SK-N-SH (cell line): ENCODE measurements around the gene RFX3. TPM values are rescaled to one million over a fixed set of nuclear protein-coding genes. Genes with fewer than 3 reads are reported as not detected.

ENCODE experiments used
- CTCF ChIA-PET: fragments of 300-600, 350-600 bp; formaldehyde crosslinking; extraction: SDS; loops from one replicate; lab custom pipeline; 2021; lab: Yijun Ruan, JAX
- POLR2A ChIA-PET: fragments of 350-600 bp; sonication (Branson Sonifier 250); formaldehyde crosslinking; extraction: SDS; loops from one replicate; lab custom pipeline; 2020; ENCODE audit warnings: antibody characterized with exemption, inconsistent platforms; lab: Yijun Ruan, JAX
- DNase-seq: peaks from one replicate; pipeline ENCODE4 v3.0.0; 2012
- H2AFZ ChIP-seq: fragments of 200-600 bp; sonication (generic); 2 replicates; pipeline ENCODE4 v1.8.1; 2016; ENCODE audit warnings: antibody characterized with exemption, mild to moderate bottlenecking, low read depth
- H3F3A ChIP-seq: fragments of 200-600 bp; sonication (generic); replicated peaks from 2 replicates; pipeline ENCODE3; 2016; ENCODE audit warnings: antibody characterized with exemption, mild to moderate bottlenecking; ENCODE audit not compliant: insufficient read depth
- H3K27ac ChIP-seq, 2 experiments: fragments of 200-500 bp in 1 of 2; fragments of 200-600 bp in 1 of 2; sonication (Bioruptor generic) in 1 of 2; sonication (generic), shearing (Covaris generic) in 1 of 2; 2 replicates each; pipeline versions ENCODE4 v1.5.1 to v1.6.1; 2014 to 2016; ENCODE audit warnings: low read depth in 2 of 2, inconsistent platforms in 1 of 2, low read length in 1 of 2, mild to moderate bottlenecking in 1 of 2, mixed read lengths in 1 of 2
- H3K27me3 ChIP-seq: fragments of 200-600 bp; sonication (generic), shearing (Covaris generic); 2 replicates; pipeline ENCODE4 v1.6.1; 2016; ENCODE audit warnings: mixed run types; ENCODE audit not compliant: insufficient read depth
- H3K36me3 ChIP-seq, 2 experiments: fragments of 200-500 bp in 1 of 2; fragments of 200-600 bp in 1 of 2; sonication (Bioruptor generic) in 1 of 2; sonication (generic) in 1 of 2; replicated peaks in 1 of 2; 2 replicates each; pipeline versions ENCODE3 to v1.5.1; 2014 to 2016; ENCODE audit warnings: low read length in 1 of 2, mild to moderate bottlenecking in 1 of 2; ENCODE audit not compliant: insufficient read depth in 2 of 2, control insufficient read depth in 1 of 2
- H3K4me1 ChIP-seq, 2 experiments: fragments of 200-500 bp in 1 of 2; fragments of 200-600 bp in 1 of 2; sonication (Bioruptor generic) in 1 of 2; sonication (generic), shearing (Covaris generic) in 1 of 2; 2 replicates each; pipeline versions ENCODE4 v1.5.1 to v1.6.1; 2014 to 2016; ENCODE audit warnings: low read depth in 1 of 2, low read length in 1 of 2, mixed run types in 1 of 2; ENCODE audit not compliant: insufficient read depth in 2 of 2, control insufficient read depth in 1 of 2
- H3K4me2 ChIP-seq: fragments of 200-600 bp; sonication (generic), shearing (Covaris generic); 2 replicates; pipeline ENCODE4 v1.6.1; 2017; ENCODE audit warnings: mixed run types
- H3K4me3 ChIP-seq, 2 experiments: fragments of 200-500 bp in 1 of 2; fragments of 200-600 bp in 1 of 2; sonication (Bioruptor generic) in 1 of 2; sonication (generic), shearing (Covaris generic) in 1 of 2; 2 replicates each; pipeline versions ENCODE4 v1.5.1 to v1.8.1; 2014 to 2016; ENCODE audit warnings: low read depth in 2 of 2, inconsistent platforms in 1 of 2, low read length in 1 of 2, mild to moderate bottlenecking in 1 of 2, mixed read lengths in 1 of 2, moderate library complexity in 1 of 2
- H3K79me2 ChIP-seq: fragments of 200-600 bp; sonication (generic); 2 replicates; pipeline ENCODE4 v1.8.1; 2017; ENCODE audit warnings: mild to moderate bottlenecking; ENCODE audit not compliant: insufficient read depth
- H3K9ac ChIP-seq: fragments of 200-600 bp; sonication (generic); 2 replicates; pipeline ENCODE4 v1.6.1; 2017; ENCODE audit warnings: mixed run types
- H3K9me2 ChIP-seq: fragments of 200-600 bp; sonication (generic); 2 replicates; pipeline ENCODE4 v1.6.1; 2017; ENCODE audit warnings: mixed run types
- H3K9me3 ChIP-seq: fragments of 200-600 bp; sonication (generic); 2 replicates; pipeline ENCODE4 v1.6.1; 2017; ENCODE audit warnings: mixed run types, mild to moderate bottlenecking, moderate library complexity
- H4K20me1 ChIP-seq: fragments of 200-600 bp; sonication (generic); 2 replicates; pipeline ENCODE4 v1.6.1; 2017; ENCODE audit warnings: mild to moderate bottlenecking, mixed run types; ENCODE audit not compliant: insufficient read depth
- EP300 ChIP-seq, 2 experiments: IDR thresholded peaks; 2 replicates each; pipeline versions ENCODE4 v1.4.0 to v1.6.1; 2012; ENCODE audit warnings: borderline replicate concordance in 1 of 2, low read depth in 1 of 2, low read length in 1 of 2
- FOXJ3 ChIP-seq: sonication (generic); formaldehyde crosslinking; IDR thresholded peaks from 2 replicates; pipeline ENCODE4 v1.5.1; 2020; ENCODE audit warnings: mild to moderate bottlenecking, missing genetic modification reagents
- FOXM1 ChIP-seq: IDR thresholded peaks from 2 replicates; pipeline ENCODE4 v1.4.0; 2012; ENCODE audit warnings: low read depth, mild to moderate bottlenecking
- GATA2 ChIP-seq: sonication (generic); formaldehyde crosslinking; IDR thresholded peaks from 2 replicates; pipeline ENCODE4 v1.5.0; 2020; ENCODE audit warnings: mild to moderate bottlenecking, missing genetic modification reagents
- JUND ChIP-seq: IDR thresholded peaks from 2 replicates; pipeline ENCODE4 v1.4.0; 2012
- MEF2A ChIP-seq: IDR thresholded peaks from 2 replicates; pipeline ENCODE4 v1.4.0; 2012; ENCODE audit warnings: low read depth, borderline replicate concordance
- NRF1 ChIP-seq: IDR thresholded peaks from 2 replicates; pipeline ENCODE4 v1.6.1; 2012; ENCODE audit warnings: low read depth, mild to moderate bottlenecking, low read length
- RCOR1 ChIP-seq: fragments of 150-350 bp; IDR thresholded peaks from 2 replicates; pipeline ENCODE4 v1.6.1; 2017; ENCODE audit warnings: antibody characterized with exemption, low read length
- RXRA ChIP-seq: IDR thresholded peaks from 2 replicates; pipeline ENCODE4 v1.4.0; 2012; ENCODE audit warnings: low read depth, mild to moderate bottlenecking, borderline replicate concordance
- SMC3 ChIP-seq: IDR thresholded peaks from 2 replicates; pipeline ENCODE4 v1.6.1; 2012; ENCODE audit warnings: low read depth, low read length, improper control_type of control experiment
- TAF1 ChIP-seq: IDR thresholded peaks from 2 replicates; pipeline ENCODE4 v1.6.1; 2012; ENCODE audit warnings: low read depth, mild to moderate bottlenecking, low read length, moderate library complexity, borderline replicate concordance
- TCF12 ChIP-seq: IDR thresholded peaks from 2 replicates; pipeline ENCODE4 v1.4.0; 2012
- WGBS: methylation state at CpG from one replicate; pipeline ENCODE4 v1.1.6; 2017; ENCODE audit warnings: low lambda C conversion rate; 5-methylcytosine and 5-hydroxymethylcytosine counted together
- polyA plus RNA-seq, 3 experiments: library from polyadenylated mRNA; depleted of rRNA; stranded (reverse); fragments of >200 nt; gene quantifications; 2 replicates each; pipeline ENCODE4 v1.2.3, GENCODE V29; 2012
- TF ChIP-seq, protein P1 (sequence below): fragments of 150-350 bp; IDR thresholded peaks from 2 replicates; pipeline ENCODE4 v1.6.1; 2017; ENCODE audit warnings: antibody characterized with exemption, low read length, low read depth, borderline replicate concordance
- TF ChIP-seq, protein P2 (sequence below): IDR thresholded peaks from 2 replicates; pipeline ENCODE4 v1.4.0; 2012; ENCODE audit warnings: low read depth, borderline replicate concordance
- TF ChIP-seq, protein P3 (sequence below): IDR thresholded peaks from 2 replicates; pipeline ENCODE4 v1.6.1; 2012; ENCODE audit warnings: mild to moderate bottlenecking, low read depth, low read length, moderate library complexity

The RFX3 gene
- polyA plus RNA-seq, 1 of the 3 experiments (the other 2 are of a cell fraction): 1.7 TPM

DNA sequence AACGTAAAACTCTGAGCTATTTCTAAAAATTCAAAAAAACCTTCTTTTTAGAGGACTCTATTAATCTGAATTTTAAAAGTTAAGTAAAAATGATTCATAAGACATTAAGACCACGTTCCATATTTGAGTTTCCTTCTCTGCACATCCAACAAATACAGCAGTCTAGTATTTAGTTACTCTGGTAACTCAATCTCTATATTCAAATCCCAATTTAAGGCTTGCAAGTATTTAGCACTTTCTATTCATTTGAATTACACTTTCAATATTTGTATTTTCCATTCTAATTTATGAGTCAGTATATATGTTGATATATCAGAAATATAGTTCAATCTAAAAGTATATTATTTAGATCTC is 17.7 kb downstream of the RFX3 start:
- no peak for DNase-seq
- POLR2A ChIA-PET: no interaction called here
- peaks cover 12 to 20% of the 10 kb centered on the region in 2 experiments; a peak in 3 of 4 replicates for H3K4me1 ChIP-seq
- H2AFZ ChIP-seq: no peak overlapping the region
- CTCF ChIA-PET: interaction anchor here (1.0 to 1.5 kb wide), 2 partner anchors 16 to 267 kb away, joined by 3 to 4 read pairs; no protein-coding TSS in a partner anchor
- H3K36me3 ChIP-seq: peaks cover 0 to 4% of the 10 kb centered on the region in 2 experiments
- H3K9me2 ChIP-seq: no peaks in the 10 kb centered on the region
- 0 out of 2 replicates have a peak overlapping the region, but pooled peaks have one; percentile 40 for H3K4me2 ChIP-seq
- no peak for TF ChIP-seq JUND
- TF ChIP-seq TCF12: no peak
- TF ChIP-seq, protein P1, sequence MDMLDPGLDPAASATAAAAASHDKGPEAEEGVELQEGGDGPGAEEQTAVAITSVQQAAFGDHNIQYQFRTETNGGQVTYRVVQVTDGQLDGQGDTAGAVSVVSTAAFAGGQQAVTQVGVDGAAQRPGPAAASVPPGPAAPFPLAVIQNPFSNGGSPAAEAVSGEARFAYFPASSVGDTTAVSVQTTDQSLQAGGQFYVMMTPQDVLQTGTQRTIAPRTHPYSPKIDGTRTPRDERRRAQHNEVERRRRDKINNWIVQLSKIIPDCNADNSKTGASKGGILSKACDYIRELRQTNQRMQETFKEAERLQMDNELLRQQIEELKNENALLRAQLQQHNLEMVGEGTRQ: no peak
- TF ChIP-seq, protein P2, sequence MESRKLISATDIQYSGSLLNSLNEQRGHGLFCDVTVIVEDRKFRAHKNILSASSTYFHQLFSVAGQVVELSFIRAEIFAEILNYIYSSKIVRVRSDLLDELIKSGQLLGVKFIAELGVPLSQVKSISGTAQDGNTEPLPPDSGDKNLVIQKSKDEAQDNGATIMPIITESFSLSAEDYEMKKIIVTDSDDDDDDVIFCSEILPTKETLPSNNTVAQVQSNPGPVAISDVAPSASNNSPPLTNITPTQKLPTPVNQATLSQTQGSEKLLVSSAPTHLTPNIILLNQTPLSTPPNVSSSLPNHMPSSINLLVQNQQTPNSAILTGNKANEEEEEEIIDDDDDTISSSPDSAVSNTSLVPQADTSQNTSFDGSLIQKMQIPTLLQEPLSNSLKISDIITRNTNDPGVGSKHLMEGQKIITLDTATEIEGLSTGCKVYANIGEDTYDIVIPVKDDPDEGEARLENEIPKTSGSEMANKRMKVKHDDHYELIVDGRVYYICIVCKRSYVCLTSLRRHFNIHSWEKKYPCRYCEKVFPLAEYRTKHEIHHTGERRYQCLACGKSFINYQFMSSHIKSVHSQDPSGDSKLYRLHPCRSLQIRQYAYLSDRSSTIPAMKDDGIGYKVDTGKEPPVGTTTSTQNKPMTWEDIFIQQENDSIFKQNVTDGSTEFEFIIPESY: no peak
- TF ChIP-seq FOXM1: no peak
- TF ChIP-seq MEF2A: no peak
- TF ChIP-seq GATA2 (CRISPR knock-in tag): no peak
- no peak for TF ChIP-seq FOXJ3
- TF ChIP-seq NRF1: no peak
- TF ChIP-seq SMC3: no peak
- no peak overlapping the region for H3K4me3 ChIP-seq
- H3K9ac ChIP-seq: no peak overlapping the region
- no peaks in the 10 kb centered on the region; the same call in 1 of the 2 replicates for H3K9me3 ChIP-seq
- H3K27me3 ChIP-seq: no peaks in the 10 kb centered on the region
- H4K20me1 ChIP-seq: no peaks in the 10 kb centered on the region
- peaks cover 7% of the 10 kb centered on the region for H3F3A ChIP-seq
- peak overlapping the region in 1 of 2 experiments; percentile 9; a peak in 1 of 4 replicates for H3K27ac ChIP-seq
- no peaks in the 10 kb centered on the region; the same call in 1 of the 2 replicates for H3K79me2 ChIP-seq
- WGBS: 83% methylated on average over 2 of the region's 2 CpGs

DNA sequence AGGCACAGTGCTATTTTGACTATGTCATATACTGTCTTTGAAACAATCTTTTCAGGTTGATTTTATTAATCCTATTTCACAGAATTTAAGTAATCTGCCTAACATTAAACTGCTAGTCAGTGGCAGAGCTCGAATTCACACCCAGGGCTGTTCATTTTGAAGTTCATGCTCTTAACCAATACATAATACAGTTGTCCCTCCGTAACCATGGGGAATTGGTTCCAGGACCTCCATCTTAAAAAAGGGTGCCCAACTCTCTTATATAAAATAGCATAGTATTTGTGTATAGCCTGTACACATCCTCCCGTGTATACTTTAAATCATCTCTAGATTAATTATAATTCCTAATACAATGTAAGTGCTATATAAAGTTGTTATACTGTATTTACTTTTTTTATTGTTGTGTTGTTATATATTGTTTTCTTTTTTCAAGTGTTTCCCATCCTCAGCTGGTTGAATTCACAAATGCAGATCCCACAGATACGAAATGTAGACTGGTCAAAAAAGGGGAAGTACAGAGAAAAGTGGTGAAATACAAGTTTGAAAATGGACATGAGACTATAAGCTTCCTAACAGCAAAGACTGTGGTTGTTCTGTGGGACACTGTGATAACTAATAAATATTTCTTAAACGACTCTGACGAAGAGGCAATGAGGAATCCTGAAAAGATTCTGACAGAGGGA is 18.3 kb downstream of the RFX3 start:
- no peaks in the 10 kb centered on the region; the same call in 1 of the 2 replicates for H3K9me3 ChIP-seq
- H4K20me1 ChIP-seq: no peaks in the 10 kb centered on the region
- no peak for DNase-seq
- peak overlapping the region in 1 of 2 experiments; percentile 9; a peak in 1 of 4 replicates for H3K27ac ChIP-seq
- no peaks in the 10 kb centered on the region; the same call in 1 of the 2 replicates for H3K79me2 ChIP-seq
- ChIA-PET CTCF (interaction anchor here (1.0 to 1.5 kb wide), 2 partner anchors 66 to 267 kb away, joined by 3 to 4 read pairs; no protein-coding TSS in a partner anchor), POLR2A (no interaction called here)
- H3K4me2 ChIP-seq: no peak overlapping the region
- H3F3A ChIP-seq: peaks cover 7% of the 10 kb centered on the region
- WGBS: 75% methylated on average over 6 of the region's 6 CpGs
- peaks cover 0 to 4% of the 10 kb centered on the region in 2 experiments for H3K36me3 ChIP-seq
- no peaks in the 10 kb centered on the region for H3K27me3 ChIP-seq
- no peak overlapping the region for H2AFZ ChIP-seq
- no peak overlapping the region for H3K9ac ChIP-seq
- no peak for TF ChIP-seq TCF12
- TF ChIP-seq FOXJ3: no peak
- TF ChIP-seq RXRA: no peak
- TF ChIP-seq NRF1: no peak
- TF ChIP-seq, protein P1: no peak
- TF ChIP-seq MEF2A: no peak
- no peak for TF ChIP-seq TAF1
- no peak for TF ChIP-seq SMC3
- TF ChIP-seq, protein P3, sequence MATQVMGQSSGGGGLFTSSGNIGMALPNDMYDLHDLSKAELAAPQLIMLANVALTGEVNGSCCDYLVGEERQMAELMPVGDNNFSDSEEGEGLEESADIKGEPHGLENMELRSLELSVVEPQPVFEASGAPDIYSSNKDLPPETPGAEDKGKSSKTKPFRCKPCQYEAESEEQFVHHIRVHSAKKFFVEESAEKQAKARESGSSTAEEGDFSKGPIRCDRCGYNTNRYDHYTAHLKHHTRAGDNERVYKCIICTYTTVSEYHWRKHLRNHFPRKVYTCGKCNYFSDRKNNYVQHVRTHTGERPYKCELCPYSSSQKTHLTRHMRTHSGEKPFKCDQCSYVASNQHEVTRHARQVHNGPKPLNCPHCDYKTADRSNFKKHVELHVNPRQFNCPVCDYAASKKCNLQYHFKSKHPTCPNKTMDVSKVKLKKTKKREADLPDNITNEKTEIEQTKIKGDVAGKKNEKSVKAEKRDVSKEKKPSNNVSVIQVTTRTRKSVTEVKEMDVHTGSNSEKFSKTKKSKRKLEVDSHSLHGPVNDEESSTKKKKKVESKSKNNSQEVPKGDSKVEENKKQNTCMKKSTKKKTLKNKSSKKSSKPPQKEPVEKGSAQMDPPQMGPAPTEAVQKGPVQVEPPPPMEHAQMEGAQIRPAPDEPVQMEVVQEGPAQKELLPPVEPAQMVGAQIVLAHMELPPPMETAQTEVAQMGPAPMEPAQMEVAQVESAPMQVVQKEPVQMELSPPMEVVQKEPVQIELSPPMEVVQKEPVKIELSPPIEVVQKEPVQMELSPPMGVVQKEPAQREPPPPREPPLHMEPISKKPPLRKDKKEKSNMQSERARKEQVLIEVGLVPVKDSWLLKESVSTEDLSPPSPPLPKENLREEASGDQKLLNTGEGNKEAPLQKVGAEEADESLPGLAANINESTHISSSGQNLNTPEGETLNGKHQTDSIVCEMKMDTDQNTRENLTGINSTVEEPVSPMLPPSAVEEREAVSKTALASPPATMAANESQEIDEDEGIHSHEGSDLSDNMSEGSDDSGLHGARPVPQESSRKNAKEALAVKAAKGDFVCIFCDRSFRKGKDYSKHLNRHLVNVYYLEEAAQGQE: no peak
- no peak for TF ChIP-seq EP300 (IDR thresholded peaks at IDR 0.05; ENCODE audit: borderline replicate concordance in 1 of 2, low read depth in 1 of 2, low read length in 1 of 2)
- no peak for TF ChIP-seq RCOR1
- H3K4me1 ChIP-seq: peaks cover 12 to 20% of the 10 kb centered on the region in 2 experiments; a peak in 3 of 4 replicates
- no peaks in the 10 kb centered on the region for H3K9me2 ChIP-seq
- H3K4me3 ChIP-seq: no peak overlapping the region
